ENCODE results near the gene TADA2A. TPM values are rescaled to one million over a fixed set of nuclear protein-coding genes. Genes with fewer than 3 reads are reported as not detected.

Gene TADA2A
- total RNA-seq, 2 experiments from 2014 or later: 35.8 to 46.3 TPM

DNA sequence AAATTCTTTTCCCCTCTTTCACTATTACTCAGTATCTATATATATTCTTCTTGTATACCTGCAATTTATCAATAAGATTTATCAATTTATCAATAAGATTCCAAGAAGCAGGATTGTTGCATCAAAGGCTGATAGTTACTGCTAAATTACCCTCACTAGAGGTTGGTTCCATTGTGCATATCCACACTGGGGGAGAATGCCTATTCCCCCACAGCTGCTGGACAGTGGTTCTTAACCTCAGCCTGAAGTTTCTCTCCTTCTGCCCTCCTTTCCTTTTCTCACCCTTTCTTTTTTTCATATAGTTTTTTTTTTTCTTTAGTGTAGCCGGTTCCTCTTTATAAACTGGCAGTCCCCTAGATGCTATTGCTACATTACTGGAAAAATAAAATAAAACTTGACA, 24.6 kb upstream of the TADA2A start:
- no peaks in the 10 kb centered on the region for H3K9me2 ChIP-seq (ENCODE audit: insufficient read depth, low read length)
- TF ChIP-seq EZH2phosphoT487 (IDR thresholded peaks at IDR 0.05; ENCODE audit: borderline replicate concordance, low read depth, low read length): no peak
- TF ChIP-seq, protein P1, sequence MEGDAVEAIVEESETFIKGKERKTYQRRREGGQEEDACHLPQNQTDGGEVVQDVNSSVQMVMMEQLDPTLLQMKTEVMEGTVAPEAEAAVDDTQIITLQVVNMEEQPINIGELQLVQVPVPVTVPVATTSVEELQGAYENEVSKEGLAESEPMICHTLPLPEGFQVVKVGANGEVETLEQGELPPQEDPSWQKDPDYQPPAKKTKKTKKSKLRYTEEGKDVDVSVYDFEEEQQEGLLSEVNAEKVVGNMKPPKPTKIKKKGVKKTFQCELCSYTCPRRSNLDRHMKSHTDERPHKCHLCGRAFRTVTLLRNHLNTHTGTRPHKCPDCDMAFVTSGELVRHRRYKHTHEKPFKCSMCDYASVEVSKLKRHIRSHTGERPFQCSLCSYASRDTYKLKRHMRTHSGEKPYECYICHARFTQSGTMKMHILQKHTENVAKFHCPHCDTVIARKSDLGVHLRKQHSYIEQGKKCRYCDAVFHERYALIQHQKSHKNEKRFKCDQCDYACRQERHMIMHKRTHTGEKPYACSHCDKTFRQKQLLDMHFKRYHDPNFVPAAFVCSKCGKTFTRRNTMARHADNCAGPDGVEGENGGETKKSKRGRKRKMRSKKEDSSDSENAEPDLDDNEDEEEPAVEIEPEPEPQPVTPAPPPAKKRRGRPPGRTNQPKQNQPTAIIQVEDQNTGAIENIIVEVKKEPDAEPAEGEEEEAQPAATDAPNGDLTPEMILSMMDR (conservative IDR thresholded peaks at IDR 0.05; ENCODE audit: low read length): no peak
- H3K4me1 ChIP-seq (ENCODE audit: insufficient read depth, low read length, poor library complexity, severe bottlenecking): no peaks in the 10 kb centered on the region
- no peak overlapping the region for H2AFZ ChIP-seq (ENCODE audit: low read length)
- no peaks in the 10 kb centered on the region for H3K79me2 ChIP-seq (ENCODE audit: insufficient read depth, low read depth, low read length)
- H3K36me3 ChIP-seq (ENCODE audit: insufficient read depth, low read length): no peaks in the 10 kb centered on the region
- H4K20me1 ChIP-seq (ENCODE audit: insufficient read depth, low read length): no peaks in the 10 kb centered on the region
- H3K4me3 ChIP-seq (ENCODE audit: low read depth, low read length, poor library complexity, severe bottlenecking): no peak overlapping the region
- intact Hi-C loops (cut with micrococcal nuclease; ENCODE audit: unreplicated experiment): no loop called here
- DNase-seq (ENCODE audit: low spot score): no peak
- CTCF ChIA-PET (ENCODE audit: unreplicated experiment): no interaction called here
- no peak overlapping the region for H3K4me2 ChIP-seq (ENCODE audit: low read length)
- no peaks in the 10 kb centered on the region for H3K9me3 ChIP-seq (ENCODE audit: low read length)
- BruUV-seq (replicated peaks): no TSS peak
- POLR2A ChIA-PET: no interaction called here
- H3K27ac ChIP-seq (ENCODE audit: low read depth, low read length, poor library complexity, severe bottlenecking): no peak overlapping the region

DNA sequence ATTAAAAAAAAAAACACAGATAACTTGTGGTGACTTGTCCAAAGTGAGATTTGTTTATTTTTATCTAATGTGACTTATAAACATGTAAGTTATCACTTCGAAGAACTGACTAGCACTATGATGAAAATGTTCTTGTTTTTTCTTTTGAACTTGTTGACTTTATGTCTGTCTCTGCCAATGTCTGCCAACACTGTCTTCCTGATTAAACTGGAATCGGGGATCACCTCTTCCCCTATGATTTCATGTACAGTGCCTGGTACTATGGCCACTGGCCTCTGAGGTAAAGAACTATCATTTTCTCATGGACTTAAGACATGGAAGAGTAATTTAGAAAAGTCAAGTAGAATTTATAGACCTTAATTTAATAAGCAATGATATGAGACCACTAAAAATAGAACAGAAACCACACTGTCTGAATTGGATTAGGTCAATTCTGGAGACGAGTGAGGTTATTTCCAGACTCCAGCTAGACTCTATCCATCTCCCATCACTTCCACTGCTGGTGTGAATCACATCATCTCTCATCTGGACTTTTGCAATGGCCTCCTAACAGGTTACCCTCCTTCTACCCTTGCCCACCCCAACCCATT, 22.0 kb upstream of the TADA2A start:
- CTCF ChIA-PET (ENCODE audit: unreplicated experiment): no interaction called here
- TF ChIP-seq, protein P1 (conservative IDR thresholded peaks at IDR 0.05; ENCODE audit: low read length): no peak
- no peak for TF ChIP-seq EZH2phosphoT487 (IDR thresholded peaks at IDR 0.05; ENCODE audit: borderline replicate concordance, low read depth, low read length)

DNA sequence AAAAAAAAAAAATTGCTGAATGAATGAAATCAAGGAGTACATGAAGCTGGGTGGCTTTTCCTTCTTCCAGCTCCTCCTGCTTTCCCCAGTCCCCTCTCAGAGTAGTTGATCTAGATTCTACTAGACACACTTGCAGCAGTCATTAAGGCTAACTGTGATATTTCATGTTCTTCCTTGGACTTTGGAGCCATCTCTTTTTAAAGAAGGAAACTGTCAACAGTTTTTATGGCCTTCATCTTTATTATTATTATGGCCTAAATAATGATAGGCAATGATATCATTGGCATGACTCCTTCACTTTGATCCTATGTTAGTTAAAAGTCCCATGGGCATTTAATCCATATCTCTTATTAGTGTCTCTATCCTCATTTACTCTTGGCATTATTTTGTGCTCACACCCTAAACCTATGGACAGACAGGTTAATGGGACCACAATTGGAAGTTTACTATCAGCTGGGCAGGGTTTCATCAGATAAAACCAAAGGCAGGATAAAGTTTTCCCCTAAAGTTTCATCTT, 21.2 kb upstream of the TADA2A start:
- TF ChIP-seq, protein P1 (conservative IDR thresholded peaks at IDR 0.05; ENCODE audit: low read length): no peak
- TF ChIP-seq EZH2phosphoT487 (IDR thresholded peaks at IDR 0.05; ENCODE audit: borderline replicate concordance, low read depth, low read length): no peak
- Histone ChIP-seq H3K4me1 (ENCODE audit: insufficient read depth, low read length, poor library complexity, severe bottlenecking) (no peaks in the 10 kb centered on the region), H2AFZ (ENCODE audit: low read length) (no peak overlapping the region), H3K4me3 (ENCODE audit: low read depth, low read length, poor library complexity, severe bottlenecking) (no peak overlapping the region), H3K4me2 (ENCODE audit: low read length) (no peak overlapping the region), H3K27ac (ENCODE audit: low read depth, low read length, poor library complexity, severe bottlenecking) (no peak overlapping the region), H3K9me2 (ENCODE audit: insufficient read depth, low read length) (no peaks in the 10 kb centered on the region), H3K79me2 (ENCODE audit: insufficient read depth, low read depth, low read length) (no peaks in the 10 kb centered on the region), H3K9me3 (ENCODE audit: low read length) (no peaks in the 10 kb centered on the region), H3K36me3 (ENCODE audit: insufficient read depth, low read length) (no peaks in the 10 kb centered on the region), H4K20me1 (ENCODE audit: insufficient read depth, low read length) (no peaks in the 10 kb centered on the region)
- DNase-seq (ENCODE audit: low spot score): no peak
- CTCF ChIA-PET (ENCODE audit: unreplicated experiment): no interaction called here
- POLR2A ChIA-PET: no interaction called here
- intact Hi-C loops (cut with micrococcal nuclease; ENCODE audit: unreplicated experiment): no loop called here
- no TSS peak for BruUV-seq (replicated peaks)

More for the DNA sequence above, 22.0 kb upstream of the TADA2A start:
- H3K4me2 ChIP-seq (ENCODE audit: low read length): no peak overlapping the region
- H3K9me2 ChIP-seq (ENCODE audit: insufficient read depth, low read length): no peaks in the 10 kb centered on the region
- POLR2A ChIA-PET: no interaction called here
- no peak overlapping the region for H3K4me3 ChIP-seq (ENCODE audit: low read depth, low read length, poor library complexity, severe bottlenecking)
- H3K36me3 ChIP-seq (ENCODE audit: insufficient read depth, low read length): no peaks in the 10 kb centered on the region
- no peaks in the 10 kb centered on the region for H3K9me3 ChIP-seq (ENCODE audit: low read length)
- H3K4me1 ChIP-seq (ENCODE audit: insufficient read depth, low read length, poor library complexity, severe bottlenecking): no peaks in the 10 kb centered on the region
- no TSS peak for BruUV-seq (replicated peaks)
- no peak for DNase-seq (ENCODE audit: low spot score)
- H4K20me1 ChIP-seq (ENCODE audit: insufficient read depth, low read length): no peaks in the 10 kb centered on the region
- intact Hi-C loops (cut with micrococcal nuclease; ENCODE audit: unreplicated experiment): no loop called here
- H3K27ac ChIP-seq (ENCODE audit: low read depth, low read length, poor library complexity, severe bottlenecking): no peak overlapping the region
- H3K79me2 ChIP-seq (ENCODE audit: insufficient read depth, low read depth, low read length): no peaks in the 10 kb centered on the region
- no peak overlapping the region for H2AFZ ChIP-seq (ENCODE audit: low read length)
